ENCODE results near the gene AGXT2. TPM values are rescaled to one million over a fixed set of nuclear protein-coding genes. Genes with fewer than 3 reads are reported as not detected.

The AGXT2 gene
- total RNA-seq, 1 donor from 2014 or later = not detected

- TF ChIP-seq CTCF (IDR thresholded peaks at IDR 0.05; ENCODE audit: borderline replicate concordance) = no peak
- no peak for DNase-seq
- intact Hi-C loops (cut with micrococcal nuclease) = no loop called here
- Histone ChIP-seq H3K27ac (replicated peaks) (no peak overlapping the region), H3K4me1 (no peaks in the 10 kb centered on the region), H3K9me3 (replicated peaks) (no peaks in the 10 kb centered on the region), H3K36me3 (no peaks in the 10 kb centered on the region), H3K27me3 (ENCODE audit: low read depth) (peaks cover 37% of the 10 kb centered on the region), H3K4me3 (no peak overlapping the region)
Measured at GRCh38 chr5:35066260-35066795, 18.6 kb upstream of the AGXT2 start.

- intact Hi-C loops (cut with micrococcal nuclease) = no loop called here
- H3K27me3 ChIP-seq (ENCODE audit: low read depth) = peaks cover 34% of the 10 kb centered on the region
- TF ChIP-seq CTCF (IDR thresholded peaks at IDR 0.05; ENCODE audit: borderline replicate concordance) = no peak
Measured at GRCh38 chr5:35063414-35063813, 15.7 kb upstream of the AGXT2 start.

GRCh38 chr5:35061211-35061770 lies 13.5 kb upstream of the AGXT2 start:
- H3K9me3 ChIP-seq (replicated peaks) = no peaks in the 10 kb centered on the region
- H3K27me3 ChIP-seq (ENCODE audit: low read depth) = peaks cover 35% of the 10 kb centered on the region
- H3K36me3 ChIP-seq = no peaks in the 10 kb centered on the region
- DNase-seq = no peak
- no peak overlapping the region for H3K4me3 ChIP-seq
- TF ChIP-seq CTCF (IDR thresholded peaks at IDR 0.05; ENCODE audit: borderline replicate concordance) = no peak
- H3K27ac ChIP-seq (replicated peaks) = no peak overlapping the region
- intact Hi-C loops (cut with micrococcal nuclease) = no loop called here
- no peaks in the 10 kb centered on the region for H3K4me1 ChIP-seq

More at GRCh38 chr5:35063414-35063813, 15.7 kb upstream of the AGXT2 start:
- no peak overlapping the region for H3K4me3 ChIP-seq
- no peaks in the 10 kb centered on the region for H3K4me1 ChIP-seq
- DNase-seq = no peak
- no peaks in the 10 kb centered on the region for H3K36me3 ChIP-seq
- no peak overlapping the region for H3K27ac ChIP-seq (replicated peaks)
- H3K9me3 ChIP-seq (replicated peaks) = no peaks in the 10 kb centered on the region

- no peaks in the 10 kb centered on the region for H3K9me3 ChIP-seq (replicated peaks)
- TF ChIP-seq CTCF (IDR thresholded peaks at IDR 0.05; ENCODE audit: borderline replicate concordance) = no peak
- intact Hi-C loops (cut with micrococcal nuclease) = no loop called here
- H3K27ac ChIP-seq (replicated peaks) = no peak overlapping the region
- peaks cover 37% of the 10 kb centered on the region for H3K27me3 ChIP-seq (ENCODE audit: low read depth)
- no peaks in the 10 kb centered on the region for H3K36me3 ChIP-seq
- no peaks in the 10 kb centered on the region for H3K4me1 ChIP-seq
- H3K4me3 ChIP-seq = no peak overlapping the region
- DNase-seq = no peak
Measured at GRCh38 chr5:35060236-35060635, 12.5 kb upstream of the AGXT2 start.

GRCh38 chr5:35059251-35059650 lies 11.5 kb upstream of the AGXT2 start:
- no peak for TF ChIP-seq CTCF (IDR thresholded peaks at IDR 0.05; ENCODE audit: borderline replicate concordance)
- Histone ChIP-seq H3K36me3 (no peaks in the 10 kb centered on the region), H3K27me3 (ENCODE audit: low read depth) (peaks cover 37% of the 10 kb centered on the region), H3K9me3 (replicated peaks) (no peaks in the 10 kb centered on the region), H3K4me3 (no peak overlapping the region), H3K4me1 (no peaks in the 10 kb centered on the region), H3K27ac (replicated peaks) (no peak overlapping the region)
- intact Hi-C loops (cut with micrococcal nuclease) = no loop called here
- no peak for DNase-seq
